DMS79 (cell line): ENCODE measurements around the gene HDGFL1.

Experiments
- DNase-seq: peaks from one replicate; lab custom pipeline; 2025; lab: John Stamatoyannopoulos, UW

Gene HDGFL1

DNA sequence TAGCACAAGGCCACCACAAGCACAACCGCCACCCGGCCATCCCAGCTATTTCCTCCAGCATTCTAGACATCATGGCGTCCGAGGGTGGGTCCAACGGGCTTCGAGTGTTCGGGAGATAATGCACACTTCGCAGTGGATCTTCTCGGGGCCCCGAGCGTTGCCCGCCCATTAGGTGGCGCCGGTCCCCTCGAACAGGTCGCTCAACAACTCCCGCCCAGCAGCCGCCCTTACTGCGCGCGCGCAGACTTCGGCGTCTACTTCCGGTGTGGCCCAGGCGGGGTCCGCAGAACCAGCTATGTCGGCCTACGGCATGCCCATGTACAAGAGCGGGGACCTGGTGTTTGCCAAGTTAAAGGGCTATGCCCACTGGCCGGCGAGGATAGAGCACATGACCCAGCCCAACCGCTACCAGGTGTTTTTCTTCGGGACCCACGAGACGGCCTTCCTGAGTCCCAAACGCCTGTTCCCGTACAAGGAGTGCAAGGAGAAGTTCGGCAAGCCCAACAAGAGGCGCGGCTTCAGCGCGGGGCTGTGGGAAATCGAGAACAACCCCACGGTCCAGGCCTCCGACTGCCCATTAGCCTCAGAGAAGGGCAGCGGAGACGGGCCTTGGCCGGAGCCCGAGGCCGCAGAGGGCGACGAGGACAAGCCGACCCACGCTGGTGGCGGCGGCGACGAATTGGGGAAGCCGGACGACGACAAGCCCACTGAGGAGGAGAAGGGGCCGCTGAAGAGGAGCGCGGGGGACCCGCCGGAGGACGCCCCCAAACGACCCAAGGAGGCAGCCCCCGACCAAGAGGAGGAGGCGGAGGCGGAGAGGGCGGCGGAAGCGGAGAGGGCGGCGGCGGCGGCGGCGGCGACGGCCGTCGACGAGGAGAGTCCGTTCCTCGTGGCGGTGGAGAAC lies at the start of gene HDGFL1:
HDGFL1 (plus strand) TSS at position 286 of the 904 bp plus-strand sequence; CDS start at position 296, 10 bp downstream.
- no peak for DNase-seq

DNA sequence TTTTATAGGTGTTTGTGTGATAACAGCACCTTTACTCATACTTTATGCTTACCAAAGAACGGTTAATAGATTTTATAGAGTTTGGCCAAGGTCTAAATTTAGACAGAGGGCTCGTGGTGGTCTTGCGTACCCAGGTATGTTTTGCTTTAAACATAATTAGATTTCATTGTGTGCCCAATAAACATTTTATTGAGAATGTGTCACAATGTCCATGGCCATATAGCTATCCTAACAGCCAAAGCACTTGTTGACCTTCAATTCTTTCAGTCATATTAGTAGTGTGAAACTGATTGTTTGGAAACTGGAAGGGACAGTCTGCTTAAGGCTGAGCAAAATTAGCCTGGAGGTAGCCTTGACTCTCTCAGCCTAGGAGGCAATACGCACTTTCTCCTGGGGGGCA lies 48.3 kb upstream of the HDGFL1 start:
- DNase-seq, result no peak

DNA sequence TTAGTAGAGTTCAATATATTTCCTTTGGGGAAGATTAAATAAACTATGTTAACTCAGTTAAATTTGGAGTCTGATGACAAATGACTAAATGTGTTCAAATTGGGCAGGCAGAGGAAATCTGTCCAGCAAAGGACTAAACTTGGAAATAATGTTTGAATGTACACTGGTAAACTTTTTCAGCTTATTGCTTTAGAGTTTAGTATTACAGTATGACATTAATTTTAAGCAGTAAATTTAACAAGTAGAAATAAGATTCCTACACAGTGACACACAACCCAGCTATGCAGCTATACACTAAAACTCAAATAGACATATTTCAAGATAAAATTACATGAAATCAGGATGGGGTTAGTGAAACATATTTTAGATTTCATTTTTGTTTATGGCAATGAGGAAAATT lies 42.6 kb upstream of the HDGFL1 start:
- no peak for DNase-seq

DNA sequence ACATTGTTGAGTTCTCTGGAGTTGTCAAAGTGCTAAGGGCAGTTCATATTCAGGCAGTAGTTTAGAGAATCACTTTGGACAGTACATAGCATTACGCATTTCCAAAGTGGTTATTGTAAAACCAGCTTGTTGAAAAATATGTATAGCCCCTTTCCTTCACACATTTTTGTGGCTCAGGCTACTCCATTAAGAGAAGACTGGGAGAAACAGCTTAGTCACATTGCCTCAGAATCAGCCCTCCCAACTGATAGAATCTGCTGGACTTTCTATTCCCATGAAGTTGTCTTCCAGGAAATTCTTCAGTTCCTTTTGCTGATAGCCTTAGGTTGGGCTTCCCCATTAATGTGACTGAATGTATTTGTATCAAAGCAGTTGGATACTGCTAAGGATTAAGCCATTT lies 39.5 kb upstream of the HDGFL1 start:
- DNase-seq, result no peak

DNA sequence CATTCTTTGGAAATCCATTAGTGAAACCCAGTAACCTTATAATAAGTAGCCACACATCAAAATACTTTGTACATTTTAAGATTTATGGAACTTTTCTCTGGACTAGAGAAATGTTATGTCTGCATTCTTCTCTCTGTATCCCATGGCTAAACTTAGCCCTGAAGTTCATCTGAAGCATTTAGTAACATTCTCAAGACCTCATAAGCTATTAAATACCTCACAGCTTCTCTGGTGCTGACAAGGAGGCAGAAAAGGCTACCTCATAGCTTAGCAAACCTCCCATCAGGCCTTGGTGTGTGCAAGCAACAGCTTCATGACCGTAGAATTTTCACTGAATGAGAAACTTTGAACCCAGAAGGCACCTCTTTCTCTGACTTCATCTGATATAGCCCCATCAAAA lies 38.9 kb upstream of the HDGFL1 start:
- no peak for DNase-seq

DNA sequence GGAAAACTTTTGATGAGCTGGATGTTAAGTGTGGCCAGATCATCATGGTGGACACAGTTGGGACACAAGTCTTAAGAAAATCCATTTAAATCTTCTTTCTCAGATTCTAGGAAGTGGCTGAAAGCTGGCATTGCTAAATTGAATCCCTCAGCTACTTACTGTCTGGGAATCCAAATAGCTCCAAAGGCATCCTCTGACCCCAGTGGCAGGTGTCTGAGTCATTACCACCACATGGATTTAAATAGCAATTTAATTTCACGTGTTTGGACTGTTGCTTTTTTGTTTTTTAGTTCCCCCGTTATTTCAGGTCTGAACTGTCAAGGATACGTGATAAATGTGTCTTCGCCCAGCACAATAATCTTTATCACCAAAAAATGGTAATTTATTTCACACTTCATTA lies 33.2 kb upstream of the HDGFL1 start:
- DNase-seq, result no peak

DNA sequence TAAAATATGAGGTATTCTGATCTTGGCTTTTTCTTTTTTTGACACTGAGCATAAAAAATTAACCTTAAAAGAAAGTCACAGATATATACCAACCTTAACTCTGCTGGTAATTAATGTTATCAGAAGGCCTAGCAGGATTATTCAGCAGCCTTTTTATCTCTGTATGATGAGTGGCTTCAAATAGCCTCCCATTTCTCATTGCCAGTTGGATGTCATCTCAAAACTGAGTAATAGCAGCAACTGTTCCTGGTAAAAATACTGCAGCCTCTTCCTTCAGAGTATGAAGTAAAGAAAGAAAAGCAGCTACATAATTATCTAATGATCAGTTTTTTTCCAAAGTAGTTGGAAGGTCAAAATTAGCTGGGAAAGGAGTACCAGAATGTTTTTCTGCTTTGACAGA lies 24.9 kb upstream of the HDGFL1 start:
- no peak for DNase-seq

DNA sequence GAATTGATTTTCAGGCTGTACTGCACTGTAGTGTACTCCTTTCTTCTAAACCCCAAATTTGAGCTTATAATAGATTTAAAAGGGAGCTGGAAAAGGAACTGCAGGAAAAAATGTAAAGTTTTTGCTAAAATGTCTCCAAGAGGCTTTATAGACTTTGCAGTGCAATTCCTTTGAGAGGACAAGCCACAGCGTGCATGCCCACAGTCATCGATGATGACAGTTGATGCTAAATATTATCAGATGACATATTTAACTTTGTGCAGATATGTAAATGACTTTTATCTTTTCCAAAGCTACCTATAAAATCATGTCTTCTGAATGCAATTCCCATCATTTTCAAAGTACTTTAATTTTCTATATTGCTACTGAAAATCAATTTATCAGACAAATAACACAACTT lies 24.3 kb upstream of the HDGFL1 start:
- DNase-seq, result no peak

DNA sequence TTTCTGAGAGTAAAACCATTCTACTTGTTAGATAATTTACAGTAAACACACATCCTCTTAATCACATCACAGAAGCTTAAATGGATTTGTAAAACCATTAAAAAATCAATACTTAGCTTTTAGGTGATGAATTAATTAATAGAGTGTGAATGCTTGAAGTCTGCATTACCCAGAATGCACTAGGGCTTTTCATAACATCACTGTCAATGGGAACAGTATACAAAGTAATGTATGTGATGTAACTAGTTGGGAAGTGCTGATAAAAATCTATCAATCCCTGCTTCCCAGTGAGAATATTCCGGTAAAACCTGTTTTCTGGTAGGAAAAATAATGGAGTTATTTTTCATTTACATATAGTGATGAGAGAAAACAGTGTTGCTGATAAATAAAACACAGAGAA lies 23.1 kb upstream of the HDGFL1 start:
- DNase-seq, result no peak

DNA sequence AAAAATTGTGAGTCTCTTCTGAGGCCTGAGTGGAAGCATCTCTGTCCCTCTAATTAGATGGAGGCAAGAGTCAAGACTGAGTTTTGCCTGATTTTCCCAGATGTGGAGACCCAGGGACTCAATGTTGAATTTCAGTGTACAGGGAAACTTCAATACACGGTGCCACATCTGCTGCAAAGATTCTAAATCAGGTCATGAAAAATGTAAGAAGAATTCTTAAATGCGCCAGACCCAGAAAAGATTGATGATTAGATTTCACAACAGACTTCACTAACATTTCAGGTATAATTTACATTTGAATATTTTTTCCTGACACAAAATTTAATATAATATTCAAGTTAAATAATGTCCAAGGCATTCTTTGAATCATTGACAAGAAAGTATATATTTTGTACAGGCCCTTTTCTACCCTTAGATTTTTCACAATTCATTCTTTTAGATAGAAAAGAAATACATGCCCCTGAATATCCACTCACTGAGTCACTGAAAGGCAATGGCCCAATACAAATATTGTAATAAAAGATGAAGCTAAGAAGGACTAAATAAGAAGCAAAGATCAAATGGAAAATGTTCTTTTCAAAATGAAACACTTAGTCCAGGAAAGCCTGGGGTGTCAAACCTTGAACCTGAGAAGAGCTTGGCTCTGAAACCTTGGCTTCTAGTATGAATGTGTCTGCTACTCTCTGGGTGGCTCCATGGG lies 18.2 kb upstream of the HDGFL1 start:
- no peak for DNase-seq

DNA sequence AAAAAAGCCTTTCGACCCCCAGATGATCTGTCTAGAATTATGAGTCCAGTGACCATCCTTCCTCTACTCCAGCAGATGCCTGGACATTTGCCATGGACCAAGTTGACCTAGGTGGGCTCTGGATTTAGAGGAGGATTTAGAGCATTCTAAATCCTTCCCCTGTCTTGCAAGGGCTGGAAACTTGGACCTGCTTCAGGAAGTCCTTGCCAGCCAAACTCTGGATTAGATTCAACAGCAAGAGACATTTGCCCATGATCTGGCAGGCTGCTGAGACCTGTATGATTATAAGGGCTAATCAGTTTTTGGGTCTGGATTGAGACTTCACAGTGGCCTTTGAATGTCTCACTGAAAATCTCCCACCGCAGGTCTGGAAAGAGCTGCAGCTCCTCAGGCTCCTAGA lies 13.1 kb upstream of the HDGFL1 start:
- DNase-seq, result no peak

DNA sequence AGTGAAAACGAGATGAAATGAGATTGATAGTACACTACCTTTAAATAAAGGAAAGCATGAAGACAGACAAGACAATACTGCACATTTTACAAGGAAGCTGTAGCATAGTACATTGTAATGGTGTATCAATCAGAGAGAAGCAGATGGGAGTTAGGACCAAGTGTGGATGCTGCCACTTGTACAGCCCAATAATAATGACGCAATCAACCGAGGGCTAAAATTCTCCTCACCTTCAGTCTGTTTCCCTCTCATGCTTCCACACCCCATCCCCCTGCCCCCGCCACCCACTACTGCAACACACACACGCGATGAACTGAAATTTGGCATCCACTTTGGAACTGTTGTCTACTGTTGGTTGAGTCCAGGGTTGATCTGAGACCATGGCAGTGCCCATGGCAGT lies 12.4 kb upstream of the HDGFL1 start:
- no peak for DNase-seq

DNA sequence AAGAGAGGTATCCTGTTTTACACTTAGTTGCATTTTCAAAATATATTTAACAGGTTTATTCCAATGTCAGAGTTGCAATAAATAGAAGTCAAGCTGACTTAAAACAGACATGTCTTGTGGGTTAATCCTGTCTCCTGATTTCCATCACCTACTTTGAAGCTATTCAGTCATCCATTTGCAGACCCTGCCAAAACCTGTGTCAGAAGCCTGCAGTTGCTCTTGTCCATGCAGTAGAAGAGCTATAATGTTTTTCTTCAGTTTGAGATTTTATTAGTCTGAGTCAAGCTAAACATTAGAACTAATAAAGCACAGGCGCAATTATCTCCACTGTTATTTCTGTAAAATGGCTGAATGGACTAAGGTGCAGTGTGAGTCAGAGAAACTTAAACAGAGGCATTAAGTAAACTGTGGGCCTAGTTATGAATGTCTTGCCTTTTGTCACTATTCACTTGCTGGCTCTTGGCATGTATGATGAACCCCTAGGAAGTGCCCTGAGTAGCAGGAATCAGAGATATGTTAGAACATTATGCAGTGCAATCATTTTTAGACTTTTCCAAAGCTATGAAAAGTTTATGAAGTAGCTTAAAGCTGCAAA lies 11.0 kb upstream of the HDGFL1 start:
- DNase-seq, result no peak

DNA sequence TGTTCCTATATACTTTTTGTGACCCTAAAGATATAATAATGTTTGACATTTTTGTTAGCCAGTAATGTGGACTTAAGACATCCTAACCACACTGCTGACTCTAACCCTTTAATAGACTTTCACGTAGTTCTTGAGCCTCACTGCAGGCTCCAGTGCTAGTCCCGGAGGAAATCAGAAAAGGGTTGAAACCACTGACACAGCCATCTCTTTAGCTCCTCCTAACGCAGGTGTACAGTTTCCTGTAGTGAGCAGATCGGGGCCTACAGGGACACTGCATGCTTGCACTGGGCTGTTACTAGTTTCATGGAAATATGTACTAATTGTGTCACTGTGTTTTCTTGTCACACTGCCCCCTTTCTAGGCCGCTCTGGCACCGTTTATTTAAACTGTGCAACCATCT lies 512 bp upstream of the HDGFL1 start:
- DNase-seq, result no peak

DNA sequence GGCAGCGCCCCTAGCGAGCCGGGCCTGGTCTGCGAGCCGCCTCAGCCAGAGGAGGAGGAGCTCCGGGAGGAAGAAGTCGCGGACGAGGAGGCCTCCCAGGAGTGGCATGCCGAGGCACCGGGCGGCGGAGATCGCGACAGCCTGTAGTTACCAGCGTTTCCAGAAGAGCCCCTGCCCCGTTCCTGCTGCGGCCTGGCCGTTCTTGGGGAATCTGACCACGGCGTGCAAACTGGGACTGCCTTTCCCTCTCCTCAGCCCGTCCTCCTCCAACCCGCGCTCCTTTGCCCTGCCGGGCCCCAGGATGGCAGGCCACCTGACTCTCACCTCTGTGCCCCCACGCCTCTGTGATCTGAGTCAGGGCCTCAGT lies 802 bp downstream of the HDGFL1 start:
- DNase-seq, result no peak

DNA sequence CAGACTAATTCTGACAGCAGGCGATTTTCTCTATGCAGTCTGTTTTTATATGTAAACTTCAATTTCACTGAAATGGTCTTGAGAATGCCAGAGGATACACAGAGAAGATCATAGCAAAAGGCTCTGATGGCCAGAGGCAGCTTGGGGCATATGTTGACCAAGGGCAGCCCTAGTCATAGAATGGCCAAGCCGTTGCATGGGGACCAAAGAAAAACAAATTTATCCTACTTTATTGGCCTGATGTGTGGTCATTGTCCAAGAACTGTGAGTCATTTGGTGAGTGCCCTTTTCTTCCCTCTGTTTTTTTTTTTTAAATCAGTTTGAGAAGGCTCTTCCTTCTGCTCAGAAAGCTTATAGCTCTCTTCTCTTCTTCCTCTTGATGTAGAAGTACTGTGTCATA lies 5.8 kb downstream of the HDGFL1 start:
- DNase-seq, result no peak

DNA sequence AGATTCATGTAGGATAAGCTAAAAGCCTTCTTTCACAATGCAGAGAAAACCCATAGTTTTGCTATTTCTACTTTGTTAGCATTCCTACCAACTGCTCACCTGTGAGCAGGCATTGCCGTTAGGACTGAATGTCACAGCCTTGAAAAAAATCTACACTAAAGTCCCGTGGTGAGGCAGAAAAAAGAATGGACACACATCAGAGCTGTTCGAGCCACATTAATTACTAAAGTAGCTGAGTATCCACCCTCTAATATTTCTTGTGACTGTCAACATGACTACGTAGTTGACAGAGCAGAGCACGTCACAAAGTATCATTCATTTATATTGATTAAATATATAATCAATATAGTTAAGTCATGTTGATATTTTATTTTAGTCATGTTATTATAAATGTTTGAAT lies 10.1 kb downstream of the HDGFL1 start:
- DNase-seq, result no peak

DNA sequence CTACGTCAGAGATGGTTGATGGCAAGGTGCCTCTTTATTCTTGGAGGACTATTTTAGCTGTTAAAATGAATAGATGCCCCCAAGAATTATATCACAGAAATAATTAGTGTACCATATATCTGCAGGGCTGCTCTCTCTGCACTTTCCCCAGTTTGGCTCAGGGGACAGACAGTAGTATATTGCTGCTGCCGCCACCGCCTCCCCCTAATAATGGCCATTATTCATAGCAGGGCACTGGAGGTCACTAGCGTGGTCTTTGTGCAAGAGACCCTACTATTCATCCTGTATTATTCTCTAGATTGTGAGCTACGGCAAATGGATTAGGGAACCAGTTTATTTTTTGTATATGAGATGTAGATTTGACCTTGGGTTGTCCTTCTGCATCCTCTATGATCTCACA lies 11.0 kb downstream of the HDGFL1 start:
- no peak for DNase-seq

DNA sequence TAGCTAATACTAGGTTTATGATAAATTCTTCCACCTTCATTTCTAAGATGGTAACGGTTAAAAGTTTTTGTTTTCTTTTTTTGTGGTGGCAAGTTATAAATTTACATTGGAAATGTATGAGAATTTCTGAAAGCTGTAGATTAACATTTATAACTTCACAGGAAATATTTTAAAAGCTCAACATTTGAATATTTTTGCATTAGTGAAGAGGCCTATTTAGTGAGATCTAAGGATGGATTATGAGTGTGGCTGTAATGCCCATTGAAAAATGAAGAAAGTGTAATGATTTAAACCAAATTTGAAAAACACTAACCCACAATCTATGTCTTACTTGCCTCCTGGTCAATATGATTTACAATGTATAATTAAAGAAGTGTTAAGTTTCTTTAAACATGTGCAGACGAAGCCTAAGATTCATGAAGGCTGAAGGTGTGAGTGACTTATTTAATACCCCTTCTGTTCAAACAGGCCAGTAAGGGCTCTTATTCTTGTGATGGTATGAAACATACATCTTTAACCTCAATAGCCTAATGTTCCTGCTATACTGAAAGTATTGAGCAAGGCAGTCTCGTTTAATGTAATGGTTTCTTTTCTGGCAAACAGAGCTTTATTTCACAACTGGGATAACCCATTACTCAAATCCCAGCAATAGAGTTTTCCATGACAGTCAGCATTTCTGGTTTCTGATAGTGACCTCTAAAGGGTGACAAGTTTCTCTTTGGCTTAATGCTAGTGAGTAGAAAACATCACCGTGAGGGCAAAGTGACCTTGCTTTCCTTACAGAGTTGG lies 13.2 kb downstream of the HDGFL1 start:
- DNase-seq, result no peak

DNA sequence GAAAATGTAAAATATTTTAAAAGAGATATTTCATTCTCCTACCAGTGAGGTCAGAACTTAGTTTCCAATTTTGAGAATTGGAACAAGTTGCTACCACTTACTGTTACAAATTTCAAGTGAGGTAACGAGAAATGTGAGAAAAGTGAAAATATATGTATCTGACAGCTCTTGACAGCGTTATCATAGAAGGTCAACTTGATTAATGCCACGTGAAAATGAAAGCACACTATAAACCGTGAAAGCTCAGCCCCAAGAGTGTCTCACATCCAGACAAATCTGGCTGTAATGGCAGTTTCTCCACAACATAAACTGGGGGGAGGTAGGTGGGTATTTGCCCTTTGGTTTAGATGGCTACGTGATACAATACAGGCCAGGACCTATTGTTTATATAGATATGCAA lies 13.9 kb downstream of the HDGFL1 start:
- DNase-seq, result no peak

DNA sequence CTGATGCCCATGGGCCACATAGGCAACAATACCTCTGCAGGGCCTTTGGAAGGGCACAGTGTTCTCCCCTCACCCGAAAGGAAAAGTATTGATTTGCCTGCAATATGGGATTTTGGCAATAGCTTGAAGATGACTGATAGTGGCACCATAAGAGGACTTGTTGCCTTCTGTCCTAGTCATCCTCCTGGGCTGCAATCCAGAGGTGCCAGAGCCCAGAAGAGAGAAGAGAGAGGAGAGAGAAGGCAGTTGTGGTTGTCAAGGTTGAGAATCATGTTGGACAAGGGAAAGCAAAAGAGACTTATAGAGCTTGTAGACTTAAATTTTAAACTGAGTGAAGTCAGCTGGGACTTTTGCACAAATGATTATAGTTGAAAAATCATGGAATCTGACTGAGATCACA lies 14.6 kb downstream of the HDGFL1 start:
- DNase-seq, result no peak

DNA sequence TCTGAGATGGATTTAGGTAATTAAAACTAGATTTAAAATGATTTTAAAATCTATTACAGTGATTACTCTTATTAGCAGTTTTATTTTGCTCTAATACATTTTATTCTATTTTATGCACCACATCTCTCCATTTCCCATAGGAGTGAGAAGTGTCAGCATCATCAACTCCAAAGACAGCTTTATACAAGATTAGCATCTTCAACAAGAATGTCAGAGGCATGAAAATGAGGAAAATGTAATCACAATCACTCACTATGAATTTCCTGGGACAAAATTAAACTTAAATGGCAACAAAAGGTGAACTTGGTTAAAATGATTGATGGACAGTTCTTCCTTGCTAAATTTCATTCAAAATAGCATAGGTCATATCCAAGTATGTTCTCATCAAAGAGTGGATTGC lies 19.8 kb downstream of the HDGFL1 start:
- no peak for DNase-seq
